GM19035 (cell line): ENCODE measurements around the gene CYB5A.

Source experiments
- ATAC-seq: cut with Tn5 transposase; IDR thresholded peaks from one replicate; pipeline ENCODE4 v1.9.1; 2021; ENCODE audit not compliant: unreplicated experiment

CYB5A gene

GRCh38 chr18:74249181-74249968 is 42.4 kb downstream of the CYB5A start:
- no peak for ATAC-seq

DNA sequence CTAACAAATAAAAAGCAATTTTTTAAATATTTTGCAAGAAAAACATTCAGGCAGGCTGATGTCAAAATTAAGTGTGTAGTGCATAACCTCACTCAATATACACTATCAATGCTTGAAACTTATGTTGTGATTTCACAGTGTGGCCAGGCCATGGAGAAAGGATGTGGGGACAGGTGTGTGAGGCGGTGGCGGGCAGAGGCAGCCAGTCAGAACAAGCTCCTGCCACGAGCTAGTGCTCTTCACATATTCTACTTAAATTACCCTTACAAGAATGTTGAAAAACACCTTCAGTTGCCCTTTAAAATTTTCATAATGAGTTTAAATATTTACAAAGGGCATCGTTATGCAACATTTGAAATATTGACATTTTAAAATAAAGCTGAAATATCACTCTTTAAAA is 43.2 kb downstream of the CYB5A start:
- ATAC-seq = no peak

- ATAC-seq = no peak
Measured at GRCh38 chr18:74248189-74248588, 43.6 kb downstream of the CYB5A start.

DNA sequence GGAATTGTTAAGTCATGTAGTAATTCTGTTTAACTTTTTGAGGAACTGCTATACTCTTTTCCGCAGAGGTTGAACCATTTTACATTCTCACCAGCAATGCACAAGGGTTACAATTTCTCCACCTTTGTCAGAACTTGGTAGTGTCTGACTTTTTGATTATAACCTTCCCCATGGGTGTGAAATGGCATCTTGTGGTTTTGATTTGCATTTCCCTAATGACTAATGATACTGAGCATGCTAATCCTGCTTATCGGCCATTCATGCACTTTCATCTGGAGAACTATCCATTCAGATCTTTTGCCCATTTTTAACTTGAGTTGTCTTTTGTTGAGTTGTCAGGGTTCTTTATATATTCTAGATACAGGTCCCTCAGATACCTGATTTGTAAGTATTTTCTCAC is 47.2 kb downstream of the CYB5A start:
- ATAC-seq = no peak

DNA sequence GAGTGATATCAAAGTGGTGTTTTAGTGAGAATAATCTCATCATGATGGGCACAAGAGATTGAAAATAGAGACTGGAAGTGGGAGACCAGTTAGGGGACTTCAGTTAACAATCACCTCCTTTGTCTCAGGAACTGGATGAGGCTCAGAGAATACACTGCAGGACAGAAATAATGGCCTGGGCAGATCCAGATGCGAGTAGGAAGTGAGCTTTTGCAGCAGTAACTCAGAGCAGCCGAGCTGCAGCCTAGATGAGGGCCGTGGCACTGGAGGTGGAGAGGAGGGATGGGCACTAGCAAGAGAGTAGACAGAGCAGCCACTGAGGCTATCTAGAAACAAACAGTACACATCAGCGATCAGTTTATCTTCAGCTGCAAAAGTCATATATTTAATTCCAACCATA is 48.6 kb downstream of the CYB5A start:
- no peak for ATAC-seq

GRCh38 chr18:74242438-74243096 is 49.2 kb downstream of the CYB5A start:
- ATAC-seq = no peak

- no peak for ATAC-seq
Measured at GRCh38 chr18:74241970-74242369, 49.8 kb downstream of the CYB5A start.

GRCh38 chr18:74241426-74241825 is 50.3 kb downstream of the CYB5A start:
- no peak for ATAC-seq

DNA sequence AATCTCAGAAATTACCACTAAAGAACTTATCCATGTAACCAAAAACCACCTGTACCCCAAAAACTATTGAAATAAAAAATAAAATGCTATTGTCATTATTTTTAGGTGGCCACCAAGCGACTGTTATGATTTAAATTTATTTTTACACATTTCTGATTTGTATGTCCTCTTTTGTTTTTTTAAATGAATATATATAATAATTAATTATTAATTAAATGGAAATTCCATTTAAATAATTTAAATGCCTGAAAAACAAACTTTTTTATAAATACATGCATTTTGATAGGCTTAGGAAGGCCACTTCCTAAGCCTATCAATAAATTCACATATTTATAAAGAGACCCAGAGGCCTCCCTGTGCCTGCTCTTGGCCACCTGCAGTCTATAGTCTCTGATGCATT is 52.2 kb downstream of the CYB5A start:
- ATAC-seq = no peak

GRCh38 chr18:74234326-74235171 is 57.2 kb downstream of the CYB5A start:
- no peak for ATAC-seq

DNA sequence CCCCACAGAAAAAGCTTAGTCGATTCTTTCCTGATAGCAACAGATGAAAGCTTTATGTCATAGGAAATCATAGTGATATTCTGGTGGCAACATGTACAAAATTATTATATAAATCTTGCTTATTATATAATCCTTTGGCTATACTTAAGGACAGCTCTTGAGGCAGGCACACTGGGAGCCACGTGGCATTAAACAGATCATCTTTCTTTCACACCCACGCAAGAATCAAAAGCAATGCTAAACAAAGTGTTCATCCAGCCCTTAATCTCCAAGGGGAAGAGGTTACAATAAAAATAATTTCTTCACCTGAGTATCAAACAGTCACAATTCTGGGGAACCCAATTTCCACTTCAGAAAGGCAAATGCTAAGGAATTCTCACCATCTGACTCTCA is 57.8 kb downstream of the CYB5A start:
- no peak for ATAC-seq

DNA sequence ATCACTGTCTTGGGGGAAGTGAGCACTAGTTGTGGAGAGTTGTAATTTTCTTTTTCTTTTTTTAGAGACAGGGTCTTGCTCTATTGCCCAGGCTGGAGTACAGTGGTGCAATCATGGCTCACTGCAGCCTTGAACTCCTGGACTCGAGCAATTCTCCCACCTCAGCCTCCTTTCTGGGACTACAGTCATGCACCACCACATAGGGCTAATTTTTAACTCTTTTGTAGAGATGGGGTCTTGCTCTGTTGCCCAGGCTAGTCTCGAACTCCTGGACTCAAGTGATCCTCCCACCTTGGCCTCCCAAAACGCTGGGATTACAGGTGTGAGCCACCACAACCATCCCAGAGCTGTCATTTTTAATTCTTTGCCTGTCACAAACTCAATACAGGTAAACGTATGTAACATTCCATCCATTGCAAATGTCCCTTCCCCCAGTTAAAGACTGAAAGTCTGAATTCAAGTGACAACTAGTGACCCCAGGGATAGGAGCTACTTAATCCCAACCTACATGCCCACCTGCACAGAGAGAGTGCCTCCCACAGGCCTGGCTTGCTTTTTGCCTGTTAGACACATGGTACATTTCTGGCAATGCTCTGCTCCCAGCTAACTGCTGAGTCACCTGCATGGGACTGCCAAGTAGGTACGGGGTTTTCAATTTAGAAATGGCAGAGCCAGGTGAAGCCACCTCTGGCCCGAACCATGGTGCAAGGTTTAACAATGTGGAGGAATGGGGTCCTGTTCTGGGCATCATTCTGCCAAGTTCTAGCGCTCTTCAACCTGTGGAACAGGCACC is 60.6 kb downstream of the CYB5A start:
- no peak for ATAC-seq

- ATAC-seq = no peak
Measured at GRCh38 chr18:74229891-74230290, 61.9 kb downstream of the CYB5A start.

GRCh38 chr18:74229005-74229404 is 62.8 kb downstream of the CYB5A start:
- ATAC-seq = no peak

GRCh38 chr18:74228312-74228711 is 63.5 kb downstream of the CYB5A start:
- no peak for ATAC-seq

DNA sequence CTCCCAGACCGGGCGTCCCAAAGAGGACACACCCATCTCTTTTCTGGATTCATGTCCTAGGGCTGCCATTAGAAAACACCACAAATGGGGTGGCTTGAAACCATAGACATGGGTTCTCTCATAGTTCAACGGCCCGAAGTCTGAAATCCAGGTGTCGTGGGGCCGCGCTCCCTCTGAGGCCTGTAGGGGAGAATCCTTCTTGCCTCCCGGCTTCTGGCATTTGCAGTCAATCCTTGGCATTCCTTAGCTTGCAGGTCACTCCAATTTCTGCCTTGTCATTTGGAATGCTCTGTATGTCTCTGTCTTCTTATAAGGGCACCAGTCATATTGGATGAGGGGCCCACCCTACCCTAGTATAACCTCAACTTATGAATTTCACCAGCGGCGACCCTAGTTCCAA is 65.1 kb downstream of the CYB5A start:
- ATAC-seq = no peak

- ATAC-seq = no peak
Measured at GRCh38 chr18:74226156-74226555, 65.6 kb downstream of the CYB5A start.

- no peak for ATAC-seq
Measured at GRCh38 chr18:74225193-74225840, 66.4 kb downstream of the CYB5A start.

DNA sequence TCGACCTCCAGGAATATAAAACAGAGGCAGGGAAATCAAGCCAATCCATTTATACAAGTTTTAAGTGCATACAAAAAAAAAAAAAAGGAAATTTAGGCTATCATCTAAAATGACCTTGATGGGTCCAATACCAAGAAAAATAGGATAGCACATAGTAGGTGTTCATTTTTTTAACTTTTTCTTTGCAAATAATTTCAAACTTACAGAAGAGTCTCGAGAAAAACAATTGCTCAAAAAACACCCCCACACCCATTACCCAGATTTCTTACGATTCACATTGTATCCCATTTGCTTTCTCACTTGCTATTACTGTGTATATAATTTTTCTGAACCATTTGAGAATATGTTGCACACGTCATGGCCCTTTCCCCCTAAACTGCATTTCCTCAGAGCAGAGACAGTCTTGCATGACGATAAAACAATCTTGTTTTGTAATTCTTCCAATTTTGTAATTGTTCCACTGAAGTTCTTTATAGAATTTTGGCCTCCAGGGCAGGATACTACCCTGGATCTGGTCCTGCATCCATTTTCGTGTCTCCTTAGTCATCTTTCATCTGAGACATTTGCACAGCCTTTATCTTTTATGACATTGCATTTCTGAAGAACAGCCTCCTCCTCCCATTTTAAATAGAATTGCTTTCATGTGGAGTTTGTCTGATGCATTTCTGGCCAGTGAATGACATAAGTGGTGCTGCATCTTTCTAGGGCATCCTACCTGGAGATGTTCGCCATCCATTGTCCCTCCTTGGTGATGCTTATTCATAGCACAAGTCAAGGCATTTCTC is 68.9 kb downstream of the CYB5A start:
- ATAC-seq = no peak

DNA sequence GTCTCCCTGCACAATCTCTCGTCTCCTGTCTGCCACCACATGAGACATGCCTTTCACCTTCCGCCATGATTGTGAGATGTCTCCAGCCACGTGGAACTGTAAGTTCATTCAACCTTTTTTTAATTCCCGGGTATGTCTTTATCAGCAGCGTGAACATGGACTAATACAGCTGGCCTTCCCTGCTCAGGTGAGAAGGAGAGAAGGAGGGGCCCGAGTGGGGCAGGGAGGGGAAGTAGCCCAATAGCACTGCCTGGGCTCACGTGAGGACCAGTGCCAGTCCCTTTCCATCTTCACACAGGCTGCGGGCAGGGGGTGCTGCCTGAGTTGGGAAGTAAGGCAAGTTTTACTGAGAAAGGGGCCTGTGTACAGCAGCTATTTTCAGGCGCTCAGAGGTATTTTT is 70.7 kb downstream of the CYB5A start:
- no peak for ATAC-seq
